Fibroblast of mammary gland (primary cell): ENCODE measurements around the gene AGTPBP1.

ENCODE experiments used
- DNase-seq: peaks from one replicate; pipeline ENCODE4 v3.0.0-alpha.2; 2010; ENCODE audit warnings: low read depth
- H3K4me3 ChIP-seq: 2 replicates; pipeline ENCODE4 v1.5.1; 2011; ENCODE audit warnings: low read depth, mild to moderate bottlenecking, low read length, moderate library complexity; ENCODE audit not compliant: control insufficient read depth
- CTCF ChIP-seq: conservative IDR thresholded peaks from 2 replicates; pipeline ENCODE4 v1.5.1; 2011; ENCODE audit warnings: low read depth, low read length, inconsistent platforms; ENCODE audit not compliant: control insufficient read depth, insufficient read depth

The AGTPBP1 gene

GRCh38 chr9:85702191-85702590 lies 39.6 kb downstream of the AGTPBP1 start:
- no peak overlapping the region for H3K4me3 ChIP-seq
- TF ChIP-seq CTCF: no peak
- DNase-seq: no peak

- no peak for DNase-seq
- TF ChIP-seq CTCF: no peak
- H3K4me3 ChIP-seq: no peak overlapping the region
Measured at GRCh38 chr9:85700330-85700729, 41.4 kb downstream of the AGTPBP1 start.

- H3K4me3 ChIP-seq: no peak overlapping the region
- no peak for DNase-seq
- no peak for TF ChIP-seq CTCF
Measured at GRCh38 chr9:85688361-85688760, 53.4 kb downstream of the AGTPBP1 start.

GRCh38 chr9:85685081-85685480 lies 56.7 kb downstream of the AGTPBP1 start:
- H3K4me3 ChIP-seq: no peak overlapping the region
- no peak for DNase-seq
- no peak for TF ChIP-seq CTCF

GRCh38 chr9:85676790-85677189 lies 65.0 kb downstream of the AGTPBP1 start:
- no peak for DNase-seq
- no peak for TF ChIP-seq CTCF
- no peak overlapping the region for H3K4me3 ChIP-seq

GRCh38 chr9:85667374-85667773 lies 74.4 kb downstream of the AGTPBP1 start:
- no peak for TF ChIP-seq CTCF
- no peak overlapping the region for H3K4me3 ChIP-seq
- no peak for DNase-seq

- no peak for TF ChIP-seq CTCF
- H3K4me3 ChIP-seq: no peak overlapping the region
- no peak for DNase-seq
Measured at GRCh38 chr9:85666086-85666485, 75.7 kb downstream of the AGTPBP1 start.
